ENCODE results near the gene LRRTM1. TPM values are rescaled to one million over a fixed set of nuclear protein-coding genes. Genes with fewer than 3 reads are reported as not detected.
A peak's percentile ranks its signal among the peaks of the same experiment; 100 is the strongest.

The LRRTM1 gene
- total and polyA plus RNA-seq, 8 donors: 0.33 to 0.37 TPM; not detected in 6

- Histone ChIP-seq H3K4me3 (no peak overlapping the region), H3K27me3 (peaks cover 0 to 38% (median 0%) of the 10 kb centered on the region in 3 donors), H3K27ac (no peak overlapping the region), H3K36me3 (no peaks in the 10 kb centered on the region), H3K9me3 (no peaks in the 10 kb centered on the region), H3K4me1 (peaks cover 0 to 8% (median 0%) of the 10 kb centered on the region in 4 donors)
- intact Hi-C loops (cut with DNase I; ENCODE audit: low total_unique reads): no loop called here
- DNase-seq: peak in 1 of 2 donors; percentile 36
- TF ChIP-seq EP300 (IDR thresholded peaks at IDR 0.05) (no peak), POLR2AphosphoS5 (IDR thresholded peaks at IDR 0.05) (no peak), POLR2A (IDR thresholded peaks at IDR 0.05) (no peak), CTCF (IDR thresholded peaks at IDR 0.05) (no peak)
These were observed 21.7 kb upstream of the LRRTM1 start for GRCh38 chr2:80326214-80326613.

- no peak overlapping the region for H3K4me3 ChIP-seq
- no peaks in the 10 kb centered on the region for H3K9me3 ChIP-seq
- no peak overlapping the region for H3K27ac ChIP-seq
- no peaks in the 10 kb centered on the region for H3K36me3 ChIP-seq
- intact Hi-C loops (cut with DNase I; ENCODE audit: low total_unique reads): no loop called here
- WGBS, 5 donors: 79 to 91% (median 88%) methylated on average over 3 of the region's 3 CpGs
- peaks cover 0 to 8% (median 0%) of the 10 kb centered on the region in 4 donors for H3K4me1 ChIP-seq
- peaks cover 0 to 41% (median 0%) of the 10 kb centered on the region in 3 donors for H3K27me3 ChIP-seq
- no peak for TF ChIP-seq EP300 (IDR thresholded peaks at IDR 0.05)
- no peak for TF ChIP-seq POLR2AphosphoS5 (IDR thresholded peaks at IDR 0.05)
- TF ChIP-seq CTCF (IDR thresholded peaks at IDR 0.05): no peak
- no peak for TF ChIP-seq POLR2A (IDR thresholded peaks at IDR 0.05)
- no peak for DNase-seq
These were observed 20.0 kb upstream of the LRRTM1 start for GRCh38 chr2:80324525-80324924.

GRCh38 chr2:80323610-80324009 is 19.1 kb upstream of the LRRTM1 start:
- TF ChIP-seq POLR2A (IDR thresholded peaks at IDR 0.05) (no peak), CTCF (IDR thresholded peaks at IDR 0.05) (no peak), POLR2AphosphoS5 (IDR thresholded peaks at IDR 0.05) (no peak), EP300 (IDR thresholded peaks at IDR 0.05) (no peak)
- peaks cover 0 to 41% (median 0%) of the 10 kb centered on the region in 3 donors for H3K27me3 ChIP-seq
- H3K4me1 ChIP-seq: peaks cover 0 to 8% (median 0%) of the 10 kb centered on the region in 4 donors
- intact Hi-C loops (cut with DNase I; ENCODE audit: low total_unique reads): no loop called here
- no peaks in the 10 kb centered on the region for H3K36me3 ChIP-seq
- H3K4me3 ChIP-seq: no peak overlapping the region
- WGBS, 5 donors: 48 to 71% (median 61%) methylated on average over 1 of the region's 1 CpG
- no peaks in the 10 kb centered on the region for H3K9me3 ChIP-seq
- H3K27ac ChIP-seq: no peak overlapping the region
- no peak for DNase-seq

GRCh38 chr2:80322958-80323357 is 18.4 kb upstream of the LRRTM1 start:
- H3K4me1 ChIP-seq: peaks cover 0 to 8% (median 0%) of the 10 kb centered on the region in 4 donors
- intact Hi-C loops (cut with DNase I; ENCODE audit: low total_unique reads): no loop called here
- no peaks in the 10 kb centered on the region for H3K9me3 ChIP-seq
- H3K27me3 ChIP-seq: peaks cover 0 to 41% (median 0%) of the 10 kb centered on the region in 3 donors
- no peak overlapping the region for H3K4me3 ChIP-seq
- H3K27ac ChIP-seq: no peak overlapping the region
- TF ChIP-seq POLR2AphosphoS5 (IDR thresholded peaks at IDR 0.05) (no peak), POLR2A (IDR thresholded peaks at IDR 0.05) (no peak), CTCF (IDR thresholded peaks at IDR 0.05) (no peak), EP300 (IDR thresholded peaks at IDR 0.05) (no peak)
- H3K36me3 ChIP-seq: no peaks in the 10 kb centered on the region
- DNase-seq: no peak
- WGBS, 5 donors: 45 to 58% (median 49%) methylated on average over 14 of the region's 14 CpGs
